ENCODE results near the gene PRPF6.

- TF ChIP-seq YEATS4 (CRISPR knock-in tag; IDR thresholded peaks at IDR 0.05; ENCODE audit: borderline replicate concordance), result no peak
- no peak for TF ChIP-seq SMARCC2 (IDR thresholded peaks at IDR 0.05)
- no peak for TF ChIP-seq CTCF (CRISPR knock-in tag; IDR thresholded peaks at IDR 0.05)
- TF ChIP-seq BRCA1 (CRISPR knock-in tag; IDR thresholded peaks at IDR 0.05), result no peak
- TF ChIP-seq IKZF5 (CRISPR knock-in tag; IDR thresholded peaks at IDR 0.05), result no peak
- no peak for TF ChIP-seq POLR2AphosphoS5 (IDR thresholded peaks at IDR 0.05; ENCODE audit: low read depth, low read length)
- no peak for TF ChIP-seq POLR2A (IDR thresholded peaks at IDR 0.05; ENCODE audit: insufficient read depth in 1 of 2, low read depth in 2 of 2, low read length in 2 of 2)
- no peak for TF ChIP-seq MAFK (conservative IDR thresholded peaks at IDR 0.05 in 1 of 2, IDR thresholded peaks at IDR 0.05 in 1 of 2; ENCODE audit: low read length in 2 of 2)
- no peak for TF ChIP-seq ZNF589 (CRISPR knock-in tag; conservative IDR thresholded peaks at IDR 0.05)
- no peak for TF ChIP-seq MXD1 (CRISPR knock-in tag; IDR thresholded peaks at IDR 0.05)
- TF ChIP-seq, protein P1, sequence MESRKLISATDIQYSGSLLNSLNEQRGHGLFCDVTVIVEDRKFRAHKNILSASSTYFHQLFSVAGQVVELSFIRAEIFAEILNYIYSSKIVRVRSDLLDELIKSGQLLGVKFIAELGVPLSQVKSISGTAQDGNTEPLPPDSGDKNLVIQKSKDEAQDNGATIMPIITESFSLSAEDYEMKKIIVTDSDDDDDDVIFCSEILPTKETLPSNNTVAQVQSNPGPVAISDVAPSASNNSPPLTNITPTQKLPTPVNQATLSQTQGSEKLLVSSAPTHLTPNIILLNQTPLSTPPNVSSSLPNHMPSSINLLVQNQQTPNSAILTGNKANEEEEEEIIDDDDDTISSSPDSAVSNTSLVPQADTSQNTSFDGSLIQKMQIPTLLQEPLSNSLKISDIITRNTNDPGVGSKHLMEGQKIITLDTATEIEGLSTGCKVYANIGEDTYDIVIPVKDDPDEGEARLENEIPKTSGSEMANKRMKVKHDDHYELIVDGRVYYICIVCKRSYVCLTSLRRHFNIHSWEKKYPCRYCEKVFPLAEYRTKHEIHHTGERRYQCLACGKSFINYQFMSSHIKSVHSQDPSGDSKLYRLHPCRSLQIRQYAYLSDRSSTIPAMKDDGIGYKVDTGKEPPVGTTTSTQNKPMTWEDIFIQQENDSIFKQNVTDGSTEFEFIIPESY (CRISPR knock-in tag; IDR thresholded peaks at IDR 0.05), result no peak
- TF ChIP-seq ZNF557 (CRISPR knock-in tag; IDR thresholded peaks at IDR 0.05), result no peak
Observed at GRCh38 chr20:63931735-63932134, 49.2 kb upstream of the PRPF6 start.

Data from HepG2 (cell line).